Caki2 (cell line): ENCODE results near the gene UGT1A9. TPM values are rescaled to one million over a fixed set of nuclear protein-coding genes. Genes with fewer than 3 reads are reported as not detected.

Source experiments
- DNase-seq: peaks from one replicate; pipeline ENCODE4 v3.0.0-alpha.2; 2015; ENCODE audit warnings: low read depth
- in situ Hi-C: cut with HindIII; loops from 2 replicates; pipeline ENCODE4 v1.10.0; 2016; ENCODE audit warnings: low sequenced_read_pairs, low pct_unique_long_range_greater_than_20kb, mixed read lengths
- total RNA-seq: library from RNA; depleted of rRNA; stranded (reverse); fragments of >200 nt; shearing (Covaris generic); gene quantifications from 2 replicates; pipeline ENCODE4 v1.2.3, GENCODE V29; 2014; ENCODE audit warnings: low replicate concordance

UGT1A9 gene
- total RNA-seq, 1 experiment from 2014 or later: 161 TPM

DNA sequence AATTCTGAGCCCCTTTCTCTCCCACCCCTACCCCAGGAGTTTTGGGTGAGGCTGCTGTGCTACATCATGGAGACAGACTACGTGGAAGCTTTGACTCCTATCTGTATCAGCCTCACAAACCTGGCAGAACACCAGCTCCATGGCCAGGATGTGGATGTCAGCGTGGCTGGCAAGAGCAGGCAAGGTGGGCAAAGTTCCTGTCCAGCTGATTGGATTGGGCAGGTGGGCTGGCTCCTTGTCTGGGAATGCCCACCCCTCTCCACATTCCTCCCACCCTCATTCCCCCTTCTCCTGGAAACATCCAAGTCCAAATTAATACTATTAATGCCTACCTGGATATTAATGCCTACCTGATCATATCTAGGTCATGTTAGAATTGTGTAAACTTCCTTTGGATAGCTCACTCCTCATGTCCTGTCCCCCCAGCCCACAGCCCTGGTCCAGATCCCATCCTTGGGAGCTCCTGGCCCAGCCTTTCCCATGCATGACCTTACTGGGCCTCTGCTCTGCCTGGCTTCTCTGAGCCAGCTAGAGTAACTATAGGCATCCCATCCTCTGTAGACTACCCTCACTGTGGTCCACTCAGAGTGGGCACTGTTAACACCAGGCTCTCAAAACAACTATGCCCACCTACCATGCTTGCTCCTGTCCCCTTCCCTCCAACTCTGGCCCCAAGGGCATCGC is 130.6 kb downstream of the UGT1A9 start:
- no peak for DNase-seq

DNA sequence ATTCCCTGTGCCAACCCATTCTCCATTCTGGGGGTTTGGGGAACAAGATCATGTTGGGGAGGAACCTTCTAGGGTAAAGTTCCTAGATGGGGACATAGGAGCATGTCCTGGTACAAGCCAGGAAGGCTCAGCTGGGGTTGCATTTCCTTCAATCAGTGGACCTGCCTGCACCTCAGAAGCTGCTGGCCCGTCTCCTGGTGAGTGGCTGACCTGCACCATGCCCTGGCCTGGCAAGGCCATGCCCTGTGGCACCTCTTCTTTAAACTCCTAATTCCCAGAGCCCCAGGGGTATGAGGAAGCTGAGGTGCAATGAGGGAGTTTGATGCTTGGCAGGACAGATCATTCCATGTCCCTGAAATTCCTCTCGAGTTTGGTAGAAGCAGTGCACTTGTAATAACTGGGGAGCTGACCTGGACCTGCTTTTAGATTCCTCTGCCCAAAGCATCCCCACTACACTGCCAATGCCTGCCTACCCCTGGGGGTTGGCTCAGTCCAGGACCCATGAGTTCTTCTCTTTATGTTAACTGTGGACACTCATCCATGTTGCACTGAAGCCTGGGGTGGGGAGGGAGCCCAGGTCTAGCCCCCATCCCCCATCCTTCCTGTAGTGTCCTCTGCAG is 131.7 kb downstream of the UGT1A9 start:
- no peak for DNase-seq
- in situ Hi-C loops: no loop called here

More for the DNA sequence above, 130.6 kb downstream of the UGT1A9 start:
- in situ Hi-C loops: no loop called here

- in situ Hi-C loops: no loop called here
- no peak for DNase-seq
Measured at GRCh38 chr2:233803994-233804393, 132.3 kb downstream of the UGT1A9 start.

GRCh38 chr2:233807215-233807865 is 135.6 kb downstream of the UGT1A9 start:
- in situ Hi-C loops: no loop called here
- DNase-seq: no peak

GRCh38 chr2:233807966-233808935 is 136.6 kb downstream of the UGT1A9 start:
- no peak for DNase-seq
- in situ Hi-C loops: no loop called here

DNA sequence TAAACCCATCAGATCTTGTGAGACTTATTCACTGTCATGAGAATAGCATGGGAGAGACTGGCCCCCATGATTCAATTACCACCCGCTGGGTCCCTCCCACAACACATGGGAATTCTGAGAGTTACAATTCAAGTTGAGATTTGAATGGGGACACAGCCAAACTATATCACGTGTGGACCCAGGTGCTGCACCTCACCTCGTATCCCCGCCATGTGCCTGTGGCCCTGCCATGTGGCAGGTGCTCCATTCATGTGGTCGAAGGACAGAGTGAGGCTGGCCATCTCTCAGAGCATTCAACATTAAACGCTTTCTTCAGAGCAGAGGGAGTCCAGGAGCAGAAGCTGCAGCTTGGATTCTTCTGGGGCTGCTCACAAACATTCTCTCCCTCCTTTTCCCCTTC is 138.7 kb downstream of the UGT1A9 start:
- in situ Hi-C loops: no loop called here
- no peak for DNase-seq

DNA sequence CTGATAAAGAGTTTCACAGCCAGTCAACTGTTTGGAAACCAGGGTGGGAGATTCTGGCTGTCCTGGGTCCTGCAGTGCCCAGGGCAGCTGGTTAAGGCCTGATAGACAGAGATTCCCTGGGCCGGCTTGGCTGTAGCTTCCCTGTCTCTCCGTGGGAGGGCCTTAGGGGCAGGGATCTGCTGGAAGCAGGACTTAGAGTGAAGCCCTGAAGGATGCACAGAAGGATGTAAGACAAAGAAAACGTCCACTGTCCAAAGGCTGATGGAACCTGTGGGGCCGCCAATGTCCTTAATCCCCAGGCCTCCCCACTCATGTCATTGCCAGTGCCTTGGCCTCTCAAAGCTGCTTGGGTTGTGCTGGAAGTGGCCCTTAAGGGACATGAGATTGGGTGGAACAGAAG is 139.4 kb downstream of the UGT1A9 start:
- in situ Hi-C loops: no loop called here
- DNase-seq: no peak

- in situ Hi-C loops: no loop called here
- DNase-seq: no peak
Measured at GRCh38 chr2:233811732-233812131, 140.0 kb downstream of the UGT1A9 start.

- no peak for DNase-seq
- in situ Hi-C loops: no loop called here
Measured at GRCh38 chr2:233813236-233814055, 141.7 kb downstream of the UGT1A9 start.

- in situ Hi-C loops: no loop called here
- DNase-seq: no peak
Measured at GRCh38 chr2:233814056-233814835, 142.5 kb downstream of the UGT1A9 start.

DNA sequence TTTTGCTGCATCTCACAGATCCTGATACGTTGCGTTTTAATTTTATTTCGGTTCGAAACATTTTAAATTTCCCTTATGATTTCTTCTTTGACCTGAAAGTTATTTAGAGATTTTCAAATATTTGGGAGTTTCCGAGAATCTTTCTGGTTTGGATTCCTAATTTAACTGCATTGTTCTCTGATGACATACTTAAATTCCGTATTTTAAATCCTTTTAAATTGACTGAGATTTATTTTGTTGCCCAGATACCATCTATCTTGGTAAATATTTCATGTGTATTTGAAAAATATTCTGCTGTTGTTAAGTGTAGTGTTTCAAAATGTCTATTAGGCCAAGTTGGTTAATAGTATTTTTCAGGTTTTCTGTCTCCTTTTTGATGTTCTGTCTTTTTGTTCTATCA is 144.2 kb downstream of the UGT1A9 start:
- no peak for DNase-seq
- in situ Hi-C loops: no loop called here

DNA sequence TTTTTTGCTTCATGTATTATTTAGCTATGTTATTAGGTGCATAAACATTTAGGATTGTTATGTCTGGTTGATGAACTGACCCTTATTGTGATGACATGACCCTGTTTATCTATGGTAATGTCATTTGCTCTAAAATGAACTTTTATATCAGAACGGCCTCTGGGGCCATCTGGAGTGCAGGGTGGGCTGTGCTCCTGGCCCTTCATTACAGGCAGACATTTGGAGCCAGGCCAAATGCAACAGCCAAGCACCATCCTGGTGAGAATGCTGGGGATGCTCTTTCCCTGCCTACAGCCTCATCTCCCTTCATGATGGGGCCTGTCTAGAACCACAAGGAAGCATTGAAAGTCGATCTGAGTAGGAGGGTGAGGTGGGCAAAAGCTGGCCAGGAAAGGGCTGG is 144.6 kb downstream of the UGT1A9 start:
- in situ Hi-C loops: no loop called here
- no peak for DNase-seq

- in situ Hi-C loops: no loop called here
- no peak for DNase-seq
Measured at GRCh38 chr2:233816771-233817170, 145.1 kb downstream of the UGT1A9 start.

GRCh38 chr2:233817361-233817911 is 145.7 kb downstream of the UGT1A9 start:
- DNase-seq: no peak
- in situ Hi-C loops: no loop called here

GRCh38 chr2:233817995-233818638 is 146.4 kb downstream of the UGT1A9 start:
- DNase-seq: no peak
- in situ Hi-C loops: no loop called here
